ENCODE measurements around the gene CIDEC. TPM values are rescaled to one million over a fixed set of nuclear protein-coding genes. Genes with fewer than 3 reads are reported as not detected.

Gene CIDEC
- total RNA-seq, 1 experiment from 2014 or later: not detected

GRCh38 chr3:9828801-9829755, 51.0 kb downstream of the CIDEC start:
- ChIA-PET POLR2A (interaction anchor here (0.6 kb wide), 1 partner anchor 319 kb away, joined by 6 read pairs; no protein-coding TSS in a partner anchor), CTCF (no interaction called here)
- H3K27ac ChIP-seq (ENCODE audit: low read length): no peak overlapping the region
- no peaks in the 10 kb centered on the region for H3K36me3 ChIP-seq (ENCODE audit: control insufficient read depth, insufficient read depth, low read length)
- TF ChIP-seq POLR2AphosphoS5 (IDR thresholded peaks at IDR 0.05; ENCODE audit: low read depth, low read length): no peak
- TF ChIP-seq, protein P1, sequence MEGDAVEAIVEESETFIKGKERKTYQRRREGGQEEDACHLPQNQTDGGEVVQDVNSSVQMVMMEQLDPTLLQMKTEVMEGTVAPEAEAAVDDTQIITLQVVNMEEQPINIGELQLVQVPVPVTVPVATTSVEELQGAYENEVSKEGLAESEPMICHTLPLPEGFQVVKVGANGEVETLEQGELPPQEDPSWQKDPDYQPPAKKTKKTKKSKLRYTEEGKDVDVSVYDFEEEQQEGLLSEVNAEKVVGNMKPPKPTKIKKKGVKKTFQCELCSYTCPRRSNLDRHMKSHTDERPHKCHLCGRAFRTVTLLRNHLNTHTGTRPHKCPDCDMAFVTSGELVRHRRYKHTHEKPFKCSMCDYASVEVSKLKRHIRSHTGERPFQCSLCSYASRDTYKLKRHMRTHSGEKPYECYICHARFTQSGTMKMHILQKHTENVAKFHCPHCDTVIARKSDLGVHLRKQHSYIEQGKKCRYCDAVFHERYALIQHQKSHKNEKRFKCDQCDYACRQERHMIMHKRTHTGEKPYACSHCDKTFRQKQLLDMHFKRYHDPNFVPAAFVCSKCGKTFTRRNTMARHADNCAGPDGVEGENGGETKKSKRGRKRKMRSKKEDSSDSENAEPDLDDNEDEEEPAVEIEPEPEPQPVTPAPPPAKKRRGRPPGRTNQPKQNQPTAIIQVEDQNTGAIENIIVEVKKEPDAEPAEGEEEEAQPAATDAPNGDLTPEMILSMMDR (IDR thresholded peaks at IDR 0.05): no peak
- no peak for TF ChIP-seq SIN3A (IDR thresholded peaks at IDR 0.05; ENCODE audit: borderline replicate concordance, insufficient read depth, low read depth, low read length)
- no peak for TF ChIP-seq TCF7L2 (IDR thresholded peaks at IDR 0.05; ENCODE audit: low read depth, low read length)
- TF ChIP-seq REST (IDR thresholded peaks at IDR 0.05; ENCODE audit: insufficient read depth in 1 of 2, low read depth in 2 of 2, low read length in 1 of 2): no peak
- ATAC-seq (0 out of 2 replicates have a peak, but pooled peaks have one; percentile 15), DNase-seq (ENCODE audit: low read depth, low spot score) (no peak)
- intact Hi-C loops (cut with micrococcal nuclease; ENCODE audit: unreplicated experiment) (no loop called here), in situ Hi-C loops (cut with HindIII; ENCODE audit: low pct_unique_long_range_greater_than_20kb, low sequenced_read_pairs) (no loop called here)
- no peaks in the 10 kb centered on the region for H3K27me3 ChIP-seq (ENCODE audit: control insufficient read depth, insufficient read depth, low read length)
- no peaks in the 10 kb centered on the region for H3K9me3 ChIP-seq (ENCODE audit: control insufficient read depth, insufficient read depth, low read depth, low read length)
- H3K4me1 ChIP-seq (ENCODE audit: control insufficient read depth, insufficient read depth, low read length): no peaks in the 10 kb centered on the region
- H3K4me3 ChIP-seq (ENCODE audit: low read depth in 2 of 2, low read length in 2 of 2): no peak overlapping the region
- BruUV-seq (replicated peaks): no TSS peak

GRCh38 chr3:9826815-9827573, 53.1 kb downstream of the CIDEC start:
- no peak for DNase-seq (ENCODE audit: low read depth, low spot score)
- Histone ChIP-seq H3K4me1 (ENCODE audit: control insufficient read depth, insufficient read depth, low read length) (no peaks in the 10 kb centered on the region), H3K27me3 (ENCODE audit: control insufficient read depth, insufficient read depth, low read length) (no peaks in the 10 kb centered on the region), H3K4me3 (ENCODE audit: low read depth in 2 of 2, low read length in 2 of 2) (no peak overlapping the region), H3K36me3 (ENCODE audit: control insufficient read depth, insufficient read depth, low read length) (no peaks in the 10 kb centered on the region), H3K9me3 (ENCODE audit: control insufficient read depth, insufficient read depth, low read depth, low read length) (no peaks in the 10 kb centered on the region), H3K27ac (ENCODE audit: low read length) (no peak overlapping the region)
- no TSS peak for BruUV-seq (replicated peaks)
- TF ChIP-seq SIN3A (IDR thresholded peaks at IDR 0.05; ENCODE audit: borderline replicate concordance, insufficient read depth, low read depth, low read length) (no peak), REST (IDR thresholded peaks at IDR 0.05; ENCODE audit: insufficient read depth in 1 of 2, low read depth in 2 of 2, low read length in 1 of 2) (no peak), POLR2AphosphoS5 (IDR thresholded peaks at IDR 0.05; ENCODE audit: low read depth, low read length) (no peak), TCF7L2 (IDR thresholded peaks at IDR 0.05; ENCODE audit: low read depth, low read length) (no peak)
- TF ChIP-seq, protein P1 (IDR thresholded peaks at IDR 0.05): no peak; the same call in 1 of the 2 replicates
- ChIA-PET POLR2A (no interaction called here), CTCF (interaction anchor here (0.6 to 0.8 kb wide), 5 partner anchors 12 to 189 kb away, joined by 3 to 8 read pairs (median 5); no protein-coding TSS in a partner anchor)
- intact Hi-C loops (cut with micrococcal nuclease; ENCODE audit: unreplicated experiment) (no loop called here), in situ Hi-C loops (cut with HindIII; ENCODE audit: low pct_unique_long_range_greater_than_20kb, low sequenced_read_pairs) (no loop called here)
- ATAC-seq: peak; percentile 82
